Measurements from ENCODE around the gene C16orf74.

DNA sequence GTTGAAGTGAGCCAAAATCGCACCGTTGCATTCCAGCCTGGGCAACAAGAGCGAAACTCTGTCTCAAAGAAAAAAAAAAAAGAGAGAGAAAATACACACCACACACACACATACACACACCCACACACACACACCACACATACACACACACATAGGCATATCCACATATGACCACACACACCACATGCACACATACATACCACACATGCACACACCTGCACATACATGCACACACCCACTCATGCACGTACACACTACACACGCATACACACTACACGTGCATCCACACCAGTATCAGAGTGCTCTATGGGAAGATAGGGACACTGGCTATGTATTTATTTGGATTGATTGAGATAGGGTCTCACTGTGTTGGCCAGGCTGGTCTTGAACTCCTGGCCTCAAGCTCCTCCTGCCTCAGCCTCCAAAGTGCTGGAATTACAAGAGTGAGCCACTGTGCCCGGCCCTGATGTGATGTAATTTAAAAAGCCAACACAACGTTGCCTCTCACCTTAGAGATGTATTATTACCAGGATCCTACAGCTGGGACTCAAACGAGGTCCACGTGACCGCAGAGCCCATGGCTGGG lies 44.4 kb downstream of the C16orf74 start:
- TF ChIP-seq YY1 (IDR thresholded peaks at IDR 0.05; ENCODE audit: low read depth, low read length) (no peak), USF2 (IDR thresholded peaks at IDR 0.05; ENCODE audit: low read length) (no peak), SRF (IDR thresholded peaks at IDR 0.05; ENCODE audit: low read depth, low read length) (no peak), SIN3A (conservative IDR thresholded peaks at IDR 0.05 in 1 of 2, IDR thresholded peaks at IDR 0.05 in 1 of 2; ENCODE audit: low read depth in 1 of 2, low read length in 2 of 2) (no peak), EP300 (IDR thresholded peaks at IDR 0.05; ENCODE audit: borderline replicate concordance in 1 of 2, low read depth in 2 of 2, low read length in 2 of 2) (no peak), CTCF (IDR thresholded peaks at IDR 0.05; ENCODE audit: control extremely low read depth in 1 of 3, insufficient read depth in 1 of 3, low read depth in 1 of 3, low read length in 3 of 3) (no peak), EGR1 (IDR thresholded peaks at IDR 0.05; ENCODE audit: borderline replicate concordance, low read depth, low read length) (no peak), POLR2AphosphoS5 (IDR thresholded peaks at IDR 0.05; ENCODE audit: low read depth, low read length) (no peak), RAD21 (IDR thresholded peaks at IDR 0.05 in 1 of 2, conservative IDR thresholded peaks at IDR 0.05 in 1 of 2; ENCODE audit: low read depth in 2 of 2, low read length in 2 of 2) (no peak), POLR2A (IDR thresholded peaks at IDR 0.05; ENCODE audit: control extremely low read depth in 1 of 2, low read depth in 2 of 2, low read length in 2 of 2) (no peak), EZH2 (IDR thresholded peaks at IDR 0.05; ENCODE audit: low read depth, low read length, severe bottlenecking) (no peak)
